Measurements from ENCODE around the gene TREH.

The TREH gene

DNA sequence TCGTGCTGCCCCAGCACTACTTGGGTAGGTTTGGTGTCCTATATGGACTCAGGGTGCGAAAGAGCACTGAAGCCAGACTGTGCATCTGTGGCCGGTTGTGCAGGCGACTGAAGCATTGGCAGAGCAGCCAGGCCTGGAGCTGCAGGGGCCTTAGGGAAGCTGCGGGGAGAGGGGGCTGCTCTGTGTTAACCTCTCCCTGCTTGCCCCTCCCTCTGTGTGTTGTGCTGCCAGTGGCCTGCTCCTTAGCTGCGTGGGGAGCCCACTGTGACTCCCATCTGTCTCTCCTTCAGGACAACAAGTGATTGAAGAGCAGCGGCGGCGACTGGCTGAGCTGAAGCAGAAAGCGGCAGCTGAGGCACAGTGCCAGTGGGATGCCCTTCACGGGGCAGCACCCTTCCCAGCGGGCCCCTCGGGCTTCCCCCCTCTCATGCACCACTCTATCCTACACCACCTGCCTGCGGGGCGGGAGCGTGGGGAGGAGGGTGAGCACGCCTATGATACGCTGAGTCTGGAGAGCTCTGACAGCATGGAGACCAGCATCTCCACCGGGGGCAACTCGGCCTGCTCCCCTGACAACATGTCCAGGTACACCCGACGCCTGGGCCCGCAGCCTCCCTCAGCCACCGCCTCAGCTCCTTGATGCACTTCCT, 34.3 kb downstream of the TREH start:
- no peak for DNase-seq

DNA sequence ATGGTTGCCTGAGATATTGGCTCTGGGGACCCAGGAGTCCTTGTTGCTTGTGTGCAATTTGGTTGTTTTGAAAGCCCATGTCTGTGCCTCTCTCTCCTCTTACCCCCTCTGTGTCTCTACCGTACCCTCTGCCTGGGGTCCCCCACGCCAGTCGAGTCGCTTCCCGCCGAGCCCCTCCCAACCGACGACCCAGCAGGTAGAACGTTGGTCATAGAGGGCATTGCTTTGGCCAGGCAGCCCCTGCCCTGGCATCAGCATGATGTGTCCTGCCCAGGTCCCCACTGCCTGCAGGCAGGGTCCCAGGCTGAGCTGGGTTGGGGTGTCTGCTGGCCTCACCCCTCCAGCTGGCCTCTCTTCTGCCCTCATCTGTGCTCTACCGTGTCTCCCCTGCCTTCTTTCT, 35.0 kb downstream of the TREH start:
- no peak for DNase-seq

- no peak for DNase-seq
Observed at GRCh38 chr11:118643995-118644345, 35.5 kb downstream of the TREH start.

- no peak for DNase-seq
Observed at GRCh38 chr11:118643142-118643994, 36.1 kb downstream of the TREH start.

GRCh38 chr11:118641397-118642019, 37.9 kb downstream of the TREH start:
- no peak for DNase-seq

- no peak for DNase-seq
Observed at GRCh38 chr11:118640332-118641154, 38.9 kb downstream of the TREH start.

DNA sequence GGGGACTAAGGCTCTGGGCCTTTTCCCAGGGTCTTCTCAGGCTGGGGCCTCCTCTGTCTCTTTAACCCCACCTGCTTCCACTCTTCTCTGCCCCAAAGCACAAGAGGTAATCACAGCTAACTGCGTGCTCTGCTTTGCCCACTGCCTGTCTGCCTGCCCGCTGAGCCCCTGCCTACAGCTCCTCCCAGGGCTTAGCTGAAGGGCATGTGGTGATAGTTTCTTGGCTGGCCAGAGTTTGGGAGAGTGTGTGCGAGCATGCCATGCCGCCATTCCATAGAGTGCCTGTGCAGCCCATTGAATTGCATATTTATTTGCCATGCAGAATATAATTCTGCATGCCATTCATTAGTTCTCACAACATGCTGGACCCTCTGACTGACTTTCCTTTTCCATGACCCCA, 39.6 kb downstream of the TREH start:
- DNase-seq: no peak

DNA sequence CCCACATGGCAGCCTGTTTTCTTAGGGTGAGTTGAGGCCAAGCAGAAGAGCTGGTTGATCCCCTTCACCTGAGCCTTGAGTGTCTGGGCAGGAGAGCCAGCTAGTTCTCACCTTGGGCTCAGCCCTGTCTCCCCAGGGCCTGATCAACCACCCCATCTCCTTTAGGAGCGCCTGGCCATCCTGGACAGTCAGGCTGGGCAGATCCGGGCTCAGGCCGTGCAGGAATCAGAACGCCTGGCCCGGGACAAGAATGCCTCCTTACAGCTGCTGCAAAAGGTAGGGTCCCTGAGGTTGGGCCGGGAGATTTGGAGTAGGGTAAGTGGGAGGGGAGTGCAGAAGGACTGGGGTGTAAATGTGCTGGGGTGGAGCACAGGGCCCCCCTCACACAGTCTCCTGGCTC, 40.7 kb downstream of the TREH start:
- DNase-seq: no peak

GRCh38 chr11:118636569-118637290, 42.7 kb downstream of the TREH start:
- DNase-seq: no peak

GRCh38 chr11:118635642-118636041, 43.8 kb downstream of the TREH start:
- no peak for DNase-seq

GRCh38 chr11:118635237-118635591, 44.2 kb downstream of the TREH start:
- no peak for DNase-seq

DNA sequence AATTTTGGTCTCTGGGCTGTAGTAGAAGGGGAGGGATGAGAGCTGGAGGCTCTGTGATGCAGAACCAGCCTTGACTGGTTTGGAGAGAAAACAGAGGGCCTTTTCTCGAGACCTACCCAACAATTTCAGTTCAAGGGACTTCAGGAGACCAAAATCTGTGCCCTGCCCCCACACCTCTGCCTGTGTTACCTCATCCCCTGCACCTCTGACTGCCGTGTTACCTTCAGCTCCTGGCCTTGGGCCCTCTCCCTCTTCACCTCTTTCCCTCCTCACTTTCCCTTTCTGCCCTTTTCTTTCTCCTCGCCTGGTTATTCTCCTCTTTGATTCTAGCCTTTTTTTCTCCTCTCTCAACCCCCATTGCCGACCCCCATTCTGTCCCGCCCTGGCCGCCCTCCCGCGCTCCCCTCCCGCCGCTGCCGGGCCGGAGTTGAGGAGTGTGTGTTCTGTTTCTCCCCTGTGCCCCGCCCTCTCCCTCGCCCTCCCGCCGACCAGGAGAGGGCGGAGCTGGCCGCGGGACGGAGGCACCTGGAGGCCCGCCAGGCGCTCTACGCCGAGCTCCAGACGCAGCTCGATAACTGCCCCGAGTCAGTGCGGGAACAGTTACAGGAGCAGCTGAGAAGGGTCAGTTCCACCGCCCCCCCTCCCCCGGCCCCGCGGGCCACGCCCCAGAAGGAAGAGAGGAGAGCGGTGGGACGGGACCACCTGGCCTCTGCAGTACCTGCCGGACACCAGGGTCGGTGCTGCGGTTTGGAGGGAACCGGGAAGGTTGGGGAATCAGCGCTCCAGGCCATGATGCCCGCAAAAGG, 44.8 kb downstream of the TREH start:
- peak; percentile 54 for DNase-seq

GRCh38 chr11:118633979-118634378, 45.5 kb downstream of the TREH start:
- DNase-seq: peak; percentile 34

DNA sequence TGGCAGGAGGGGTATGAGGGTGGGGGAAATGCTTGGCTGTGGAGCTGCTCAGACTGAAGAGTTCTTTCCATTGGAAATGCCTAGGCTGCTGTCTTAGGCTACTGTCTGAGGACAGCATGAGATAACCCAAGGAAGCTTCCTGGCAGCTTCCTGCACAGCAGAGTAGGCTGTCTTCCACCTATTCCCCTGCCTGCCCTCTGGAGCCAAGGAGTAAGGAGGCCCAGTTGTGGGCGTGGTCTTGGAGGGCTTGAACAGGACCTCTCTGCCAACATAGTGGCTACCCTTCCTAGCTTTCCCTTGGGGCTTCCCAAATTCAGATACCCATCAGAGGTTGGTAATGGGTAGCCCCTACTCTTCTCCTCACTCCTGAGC, 46.1 kb downstream of the TREH start:
- no peak for DNase-seq

DNA sequence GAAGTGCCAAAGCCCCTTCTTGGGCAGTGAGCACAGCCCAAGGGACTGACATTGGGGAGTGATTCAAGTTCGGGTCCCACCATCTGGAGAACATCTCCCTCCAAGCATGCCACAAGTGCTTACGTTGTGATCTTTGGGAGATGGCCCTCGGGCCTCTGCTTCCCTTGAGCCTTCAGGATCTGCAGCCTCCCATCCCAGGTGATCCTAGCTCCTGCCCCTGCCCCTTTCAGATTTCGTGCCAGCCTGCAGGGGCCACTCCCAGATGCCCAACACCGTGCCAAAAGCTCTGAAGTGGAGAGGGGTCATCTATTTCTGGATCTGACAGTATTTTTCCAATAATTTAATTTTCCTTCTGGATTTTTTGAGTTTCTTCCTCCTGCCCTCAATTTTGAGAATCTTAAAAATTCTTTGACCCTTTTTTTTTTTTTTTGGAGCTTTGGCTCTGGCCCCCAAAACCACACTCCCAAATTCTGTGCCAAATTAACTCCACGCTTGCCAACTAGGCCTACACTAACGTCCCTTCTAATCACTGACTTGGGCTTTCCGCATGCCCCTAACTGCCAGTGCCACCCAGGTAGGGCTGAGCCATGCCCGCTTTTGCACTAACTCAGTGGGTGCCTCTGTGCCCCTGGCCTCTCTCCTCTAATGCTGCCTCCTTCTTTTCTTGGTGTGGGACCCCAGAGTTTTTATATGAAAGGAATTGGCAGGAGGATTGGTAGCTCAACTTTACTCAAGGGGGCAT, 46.7 kb downstream of the TREH start:
- no peak for DNase-seq

DNA sequence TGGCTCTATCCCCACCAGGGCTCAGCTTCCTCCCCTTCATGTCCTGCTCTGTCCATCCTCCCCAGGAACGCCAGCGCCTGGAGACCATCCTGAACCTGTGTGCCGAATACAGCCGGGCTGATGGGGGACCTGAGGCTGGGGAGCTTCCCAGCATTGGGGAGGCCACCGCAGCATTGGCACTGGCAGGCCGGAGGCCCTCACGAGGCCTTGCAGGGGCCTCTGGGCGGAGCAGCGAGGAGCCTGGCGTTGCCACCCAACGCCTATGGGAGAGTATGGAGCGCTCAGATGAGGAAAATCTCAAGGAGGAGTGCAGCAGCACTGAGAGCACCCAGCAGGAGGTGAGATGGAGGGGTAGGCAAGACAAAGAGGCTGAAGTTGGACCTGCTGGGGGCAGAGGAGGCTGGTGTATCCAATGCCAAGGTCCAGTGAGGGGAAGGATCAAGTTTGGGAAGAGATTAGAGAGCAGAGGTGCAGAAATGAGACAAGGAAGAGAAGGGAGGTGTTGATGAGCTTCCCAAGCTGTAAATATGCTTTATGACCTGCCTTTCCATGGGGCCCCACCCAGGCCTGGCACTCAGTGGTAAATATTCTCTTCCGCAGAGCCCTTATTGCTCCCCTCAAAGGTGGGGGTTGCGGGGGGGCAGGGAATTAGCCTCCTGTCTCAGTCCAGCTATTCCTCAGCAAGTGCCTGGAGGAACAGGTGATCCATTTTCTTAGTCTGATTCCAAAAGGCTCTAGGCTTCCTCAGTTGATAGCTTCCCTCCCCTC, 48.1 kb downstream of the TREH start:
- DNase-seq: no peak

GRCh38 chr11:118629761-118630661, 49.4 kb downstream of the TREH start:
- DNase-seq: no peak

GRCh38 chr11:118628861-118629549, 50.4 kb downstream of the TREH start:
- no peak for DNase-seq

- DNase-seq: no peak
Observed at GRCh38 chr11:118628432-118628831, 51.0 kb downstream of the TREH start.

Data from fibroblast of upper back skin (primary cell).